Stimulated activated CD8-positive, alpha-beta memory T cell treated with anti-CD3 and anti-CD28 coated beads, Interleukin-15, amount 100 ng/mL, for 48 hours (primary cell): ENCODE measurements around the gene OGG1.

ENCODE experiments used
- DNase-seq, 2 donors: peaks; one replicate each; pipeline ENCODE4 v3.0.0-alpha.2; 2020; ENCODE audit warnings: low read depth in 2 of 2

OGG1 gene

GRCh38 chr3:9749645-9750555, at the start of gene OGG1:
Gene OGG1, plus strand, starts transcription at chr3:9749952. Its CDS starts 335 bp downstream, at chr3:9750287.
- DNase-seq: peak; percentile 94 to 96

- no peak for DNase-seq
Observed at GRCh38 chr3:9700536-9700935, 49.2 kb upstream of the OGG1 start.

- no peak for DNase-seq
Observed at GRCh38 chr3:9701006-9701405, 48.7 kb upstream of the OGG1 start.

DNA sequence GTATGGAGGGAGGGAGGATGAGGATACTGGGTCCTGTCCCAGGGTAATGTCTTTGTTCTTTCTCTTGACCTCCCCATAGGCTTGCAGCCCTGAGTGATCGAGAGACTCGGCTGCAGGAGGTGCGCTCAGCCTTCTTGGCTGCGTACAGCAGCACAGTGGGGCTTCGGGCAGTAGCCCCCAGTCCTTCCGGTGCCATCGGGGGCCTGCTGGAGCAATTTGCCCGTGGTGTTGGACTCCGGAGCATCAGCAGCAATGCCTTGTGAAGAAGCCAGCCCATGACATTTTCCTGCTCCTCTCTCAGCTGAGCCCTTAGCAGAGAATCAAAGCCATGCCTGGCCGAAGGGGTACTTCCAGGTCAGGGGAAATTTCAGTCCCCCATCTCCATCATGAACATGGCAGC, 48.0 kb upstream of the OGG1 start:
- no peak for DNase-seq

DNA sequence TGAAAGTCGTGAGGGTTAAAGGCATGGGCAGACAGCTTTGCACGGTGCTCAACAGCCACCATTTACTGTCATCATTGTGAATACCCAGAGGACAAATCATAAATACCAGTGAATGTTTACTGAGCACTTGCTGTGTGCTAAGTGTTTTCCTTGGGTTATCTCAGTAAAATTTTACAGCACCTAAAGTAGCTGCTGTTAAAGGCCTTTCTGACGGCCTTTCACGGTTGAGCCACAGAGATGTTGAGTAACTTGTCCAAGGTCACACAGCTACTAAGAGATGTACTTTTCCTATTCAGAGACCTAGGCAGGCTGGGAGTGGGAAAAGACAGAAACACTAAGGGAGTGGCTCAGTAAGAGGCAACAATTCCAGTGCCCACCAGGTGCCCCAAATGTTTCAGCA, 46.5 kb upstream of the OGG1 start:
- no peak for DNase-seq

- DNase-seq: no peak
Observed at GRCh38 chr3:9703736-9704346, 45.9 kb upstream of the OGG1 start, which contains the start of gene CPNE9. Gene CPNE9, plus strand, starts transcription at chr3:9703833. Its CDS starts 164 bp downstream, at chr3:9703997.

- no peak for DNase-seq
Observed at GRCh38 chr3:9704347-9705322, 45.1 kb upstream of the OGG1 start.

GRCh38 chr3:9710174-9710739, 39.5 kb upstream of the OGG1 start:
- DNase-seq: no peak

DNA sequence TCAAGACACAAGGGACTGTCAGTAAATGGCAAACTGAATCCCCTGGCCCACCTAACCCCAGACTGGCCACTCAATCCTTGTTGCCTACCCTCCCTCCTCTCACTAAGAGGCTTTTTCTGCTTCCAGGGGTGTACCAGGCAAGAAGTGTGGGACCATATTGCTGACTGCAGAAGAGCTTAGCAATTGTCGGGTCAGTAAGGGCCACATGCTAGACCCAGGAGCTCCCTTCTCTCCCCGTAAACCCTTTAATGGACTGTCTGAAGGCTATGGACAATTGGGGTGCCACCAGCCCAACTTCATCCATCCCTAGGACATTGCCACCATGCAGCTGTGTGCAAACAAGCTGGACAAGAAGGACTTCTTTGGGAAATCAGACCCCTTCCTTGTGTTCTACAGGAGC, 37.3 kb upstream of the OGG1 start:
- no peak for DNase-seq

DNA sequence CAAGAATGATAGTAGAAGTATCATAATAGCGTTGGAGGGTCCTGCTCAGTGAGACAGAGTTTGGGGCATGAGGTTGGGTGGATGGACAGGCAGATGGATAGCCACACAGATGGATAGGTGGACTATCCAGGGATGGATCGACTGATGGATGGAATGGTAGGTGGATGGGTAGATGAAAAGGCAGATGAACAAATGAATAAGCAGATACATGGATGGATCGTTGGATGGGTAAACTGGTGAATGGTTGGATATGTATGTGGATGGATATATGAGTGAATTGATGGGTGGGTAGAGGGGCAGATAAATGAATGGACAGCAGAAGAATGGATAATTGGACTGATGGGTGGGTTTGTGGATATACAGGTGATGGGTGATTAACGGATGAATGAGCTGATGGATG, 36.6 kb upstream of the OGG1 start:
- DNase-seq: no peak

- DNase-seq: no peak
Observed at GRCh38 chr3:9715136-9715535, 34.6 kb upstream of the OGG1 start.

GRCh38 chr3:9715764-9716437, 33.9 kb upstream of the OGG1 start:
- DNase-seq: no peak

- no peak for DNase-seq
Observed at GRCh38 chr3:9716801-9717555, 32.8 kb upstream of the OGG1 start.

GRCh38 chr3:9717563-9717962, 32.2 kb upstream of the OGG1 start:
- DNase-seq: no peak

GRCh38 chr3:9718118-9718517, 31.6 kb upstream of the OGG1 start:
- no peak for DNase-seq

- DNase-seq: no peak
Observed at GRCh38 chr3:9721015-9721699, 28.6 kb upstream of the OGG1 start.

DNA sequence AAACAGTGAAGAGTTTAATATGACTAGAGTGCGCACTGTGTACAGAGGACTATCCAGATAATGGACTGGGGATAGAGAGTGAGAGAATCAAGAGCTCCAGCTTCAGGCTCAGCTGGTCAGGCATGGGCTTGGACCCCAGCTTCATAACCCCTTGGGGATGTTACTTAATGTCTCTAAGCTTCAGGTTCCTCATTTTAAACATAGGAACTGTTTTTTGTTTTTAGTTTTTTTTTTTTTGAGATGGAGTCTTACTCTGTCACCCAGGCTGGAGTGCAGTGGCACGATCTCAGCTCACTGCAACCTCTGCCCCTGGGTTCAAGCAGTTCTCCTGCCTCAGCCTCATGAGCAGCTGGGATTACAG, 28.1 kb upstream of the OGG1 start:
- DNase-seq: no peak

DNA sequence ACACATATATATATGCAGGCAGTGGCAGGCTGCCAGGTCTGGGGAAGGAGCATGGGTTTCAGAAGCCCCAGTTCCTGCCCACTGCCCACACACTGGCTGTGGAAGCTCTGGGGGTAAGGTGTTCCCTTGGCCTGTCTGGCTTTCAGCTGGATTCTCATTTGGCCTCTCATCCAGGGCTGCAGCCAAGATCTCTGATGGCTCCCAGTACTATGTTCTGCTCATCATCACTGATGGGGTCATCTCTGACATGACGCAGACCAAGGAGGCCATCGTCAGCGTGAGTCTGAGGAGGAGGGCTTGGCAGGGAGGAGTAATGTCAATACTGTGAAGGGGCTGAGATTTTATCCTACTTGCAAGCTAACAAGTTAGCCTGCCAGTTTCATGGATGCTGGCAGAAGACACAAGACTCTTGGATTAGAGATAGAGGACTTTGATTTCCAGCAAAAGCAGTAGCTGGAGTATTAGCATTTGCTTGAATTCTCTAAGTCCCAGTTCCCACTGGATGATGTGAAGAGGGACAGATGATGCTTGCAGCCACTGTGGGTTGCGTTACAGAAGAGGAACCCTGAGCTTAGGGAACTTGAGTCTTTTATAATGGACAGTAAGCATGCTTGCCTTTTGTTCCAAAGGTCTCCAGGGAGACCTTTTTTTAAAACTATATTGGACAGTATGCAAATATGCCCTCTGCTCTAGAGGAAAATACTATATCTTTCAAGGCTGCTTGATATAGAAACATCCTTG, 23.8 kb upstream of the OGG1 start:
- no peak for DNase-seq

- DNase-seq: peak; percentile 39 to 46
Observed at GRCh38 chr3:9727041-9727595, 22.6 kb upstream of the OGG1 start.
